HS-27A (cell line): ENCODE results near the gene ETNPPL.
"Not testable (repeated sequence)": the region's sequence is repeated elsewhere in the genome, so short reads cannot be mapped to it uniquely, and the experiment has no call there.

Experiments used
- DNase-seq: peaks from one replicate; pipeline ENCODE4 v3.0.0-alpha.2; 2012; ENCODE audit warnings: low read depth, missing footprints

Gene ETNPPL

DNA sequence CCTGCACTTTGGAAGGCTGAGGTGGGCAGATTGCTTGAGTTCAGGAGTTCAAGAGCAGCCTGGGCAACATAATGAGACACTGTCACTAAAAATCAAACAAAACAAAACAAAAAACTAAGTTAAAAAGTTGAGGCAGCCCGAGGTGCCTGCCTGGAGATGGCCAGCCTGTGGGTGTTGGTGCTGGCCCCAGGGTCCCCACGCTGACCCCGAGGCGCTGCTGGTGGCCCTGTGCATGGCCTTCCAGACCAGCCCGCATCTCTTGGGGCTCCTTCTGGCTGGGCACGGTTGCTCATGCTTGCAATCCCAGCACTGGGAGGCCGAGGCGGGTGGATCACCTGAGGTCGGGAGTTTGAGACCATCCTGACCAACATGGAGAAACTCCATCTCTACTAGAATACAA, 4.4 kb downstream of the ETNPPL start:
- DNase-seq = no peak

DNA sequence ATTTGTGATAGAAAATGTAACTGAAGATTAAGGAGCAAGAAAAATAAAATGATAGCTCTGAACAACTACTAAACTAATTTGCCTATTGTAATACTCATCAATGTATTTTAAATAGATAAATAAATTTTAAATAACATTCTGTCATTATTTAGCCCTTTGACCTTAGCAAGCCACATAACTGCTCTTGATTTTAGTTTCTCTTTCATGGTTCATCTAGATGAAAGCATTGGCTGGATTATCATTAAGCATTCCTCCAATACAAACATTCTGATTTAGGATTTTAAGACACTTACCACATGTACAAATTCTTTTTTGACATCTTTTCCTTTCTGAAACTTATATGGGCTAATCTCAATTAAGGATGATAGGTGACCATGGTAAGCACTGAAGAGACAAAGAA, 8.5 kb downstream of the ETNPPL start:
- DNase-seq = no peak

DNA sequence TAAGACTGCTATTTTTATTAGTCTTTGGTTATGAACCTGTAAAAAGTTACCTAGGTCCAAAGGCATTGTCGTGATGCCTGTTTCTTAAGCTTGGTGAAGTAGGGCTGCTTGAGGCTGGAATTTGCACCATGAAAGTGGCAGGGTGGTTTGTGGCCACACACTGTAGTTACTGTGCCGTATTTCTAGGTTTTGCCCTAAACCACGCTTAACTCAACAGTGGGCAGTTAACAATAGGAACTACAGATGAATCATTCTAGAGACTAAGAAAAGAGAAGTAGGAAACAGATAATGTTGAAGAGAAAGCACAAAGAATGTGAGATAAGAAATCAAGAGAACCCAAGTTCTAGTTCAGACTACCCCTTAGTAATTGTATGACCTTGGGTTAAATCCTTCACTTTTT, 11.5 kb downstream of the ETNPPL start:
- DNase-seq = no peak

DNA sequence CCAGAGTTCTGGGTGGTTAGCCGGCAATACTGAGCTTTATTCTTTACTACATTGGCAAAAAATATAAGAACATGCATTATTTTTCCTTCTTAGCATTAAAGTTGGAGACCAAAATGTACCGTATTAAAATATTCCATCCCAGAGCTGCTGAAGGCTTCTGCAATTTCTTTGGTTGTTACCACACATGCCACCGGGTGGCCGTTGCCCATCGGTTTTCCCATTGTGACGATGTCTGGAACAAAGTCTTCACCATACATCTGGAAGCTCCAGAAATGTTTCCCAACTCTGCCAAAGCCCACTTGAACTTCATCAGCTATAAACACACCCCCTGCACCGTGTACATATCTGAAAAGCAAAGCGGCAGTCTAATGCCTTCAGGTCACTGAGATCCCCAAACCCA, 13.7 kb downstream of the ETNPPL start:
- DNase-seq = no peak

DNA sequence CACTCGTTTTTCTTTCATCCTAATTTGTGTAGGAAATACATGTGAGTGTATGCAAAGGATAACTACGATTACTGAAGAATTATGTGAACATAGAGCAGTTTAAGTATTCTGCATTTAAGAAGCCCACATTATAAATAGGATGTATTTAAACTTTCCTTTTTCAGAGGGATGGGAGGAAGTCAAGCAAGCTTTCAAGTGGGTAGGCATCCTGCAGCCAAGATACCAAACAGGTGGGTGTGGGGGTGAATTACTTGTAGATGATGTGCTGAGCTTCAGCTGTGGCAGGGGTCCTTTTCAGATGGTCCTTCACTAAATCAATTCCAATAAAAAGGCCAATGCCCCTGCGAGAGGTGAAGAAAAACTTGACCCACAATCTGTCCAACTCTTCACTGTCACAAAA, 16.3 kb downstream of the ETNPPL start:
- no peak for DNase-seq

DNA sequence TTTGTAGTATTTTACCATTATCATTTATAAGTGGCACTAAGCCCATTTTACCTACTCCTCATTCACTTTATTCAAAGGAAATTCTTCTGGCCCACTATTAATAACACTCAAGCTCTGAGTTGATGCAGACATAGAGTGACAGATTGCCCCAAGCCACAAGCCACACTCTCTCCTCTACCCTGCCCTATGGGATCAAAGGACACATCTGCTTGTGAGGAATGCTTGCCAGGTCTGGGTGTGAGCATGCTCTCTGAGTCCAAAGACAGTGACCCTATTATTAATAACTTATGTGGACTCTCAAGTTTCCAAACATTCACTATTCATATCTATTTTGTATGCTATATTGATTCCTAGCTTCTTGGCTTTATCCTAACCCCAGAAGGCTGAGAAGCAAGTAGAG, 18.5 kb downstream of the ETNPPL start:
- no peak for DNase-seq

DNA sequence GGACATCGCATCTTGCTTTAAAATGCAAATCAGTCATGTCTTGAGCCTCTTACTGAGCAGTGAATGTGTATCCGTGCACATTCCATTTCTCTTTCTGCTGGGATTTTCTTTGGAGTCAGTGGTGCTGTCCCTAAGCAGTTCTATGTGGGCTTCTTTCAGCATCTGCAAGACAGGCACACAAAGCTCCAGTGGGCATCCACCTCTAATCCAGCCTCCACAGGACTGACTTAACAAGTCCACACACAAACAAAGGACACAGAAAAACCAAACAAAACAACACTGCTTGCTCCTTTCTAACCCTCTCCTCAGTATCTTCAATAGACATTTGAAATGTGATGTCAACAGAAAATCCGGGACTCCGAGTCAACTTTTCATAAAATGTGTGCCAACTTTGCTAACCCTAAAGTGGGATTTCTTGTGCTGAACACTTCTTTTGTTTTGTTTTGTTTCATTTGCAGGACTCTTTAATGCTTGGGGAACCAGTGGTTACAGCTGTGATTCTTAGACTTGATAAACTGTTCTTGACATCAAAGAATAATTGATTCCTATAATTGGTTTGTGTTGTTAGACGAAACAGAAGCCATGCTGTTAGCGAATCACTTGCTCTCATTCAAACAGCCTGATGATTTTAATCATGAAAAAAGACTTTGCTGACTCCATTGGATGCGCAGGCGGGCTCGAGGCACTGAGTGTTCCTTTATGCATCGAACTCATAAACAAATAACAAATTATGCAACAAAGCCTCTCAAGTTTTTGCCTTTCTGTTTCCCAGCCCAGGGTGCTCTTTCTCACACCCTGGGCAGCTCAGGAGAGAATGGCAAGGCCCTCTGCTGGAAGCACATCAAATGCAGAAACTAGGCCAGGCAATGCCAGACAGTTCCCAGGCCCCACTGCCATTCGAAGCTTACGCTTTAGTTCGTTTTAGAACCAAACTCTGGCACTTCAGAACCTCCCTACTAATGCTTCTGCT, 20.1 kb downstream of the ETNPPL start:
- DNase-seq = no peak

DNA sequence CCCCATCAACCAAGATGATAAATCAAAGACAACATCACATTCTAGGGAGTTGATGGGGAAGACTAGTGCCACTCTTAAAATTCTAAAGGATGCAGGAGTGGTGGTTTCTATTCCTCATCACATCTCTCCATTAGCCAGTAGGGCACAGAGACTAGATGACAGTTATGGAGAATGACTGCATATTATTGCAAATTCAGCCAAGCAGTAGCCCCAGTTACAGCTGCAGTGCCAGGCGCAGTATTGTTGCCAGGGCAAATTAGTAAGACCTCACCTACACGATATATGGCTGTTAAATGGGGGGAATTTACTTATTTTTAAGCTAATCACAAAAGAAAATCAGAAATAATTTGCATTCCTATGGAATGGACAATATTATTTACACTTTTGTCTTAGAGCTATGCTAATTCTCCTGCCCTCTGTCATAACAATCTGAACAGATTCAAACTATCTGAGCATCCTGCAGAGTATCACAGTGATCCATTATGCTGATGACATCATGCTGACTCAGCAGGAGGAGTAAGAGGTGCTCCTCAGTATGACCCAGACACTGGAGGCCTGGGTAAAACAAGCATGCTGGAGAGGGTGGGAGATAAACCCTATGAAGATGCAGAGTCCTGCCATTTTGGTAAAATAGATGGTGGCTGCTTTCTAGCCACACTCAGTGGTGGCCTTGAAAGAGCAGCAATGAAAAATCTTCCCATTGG, 24.7 kb downstream of the ETNPPL start:
- DNase-seq = no peak

DNA sequence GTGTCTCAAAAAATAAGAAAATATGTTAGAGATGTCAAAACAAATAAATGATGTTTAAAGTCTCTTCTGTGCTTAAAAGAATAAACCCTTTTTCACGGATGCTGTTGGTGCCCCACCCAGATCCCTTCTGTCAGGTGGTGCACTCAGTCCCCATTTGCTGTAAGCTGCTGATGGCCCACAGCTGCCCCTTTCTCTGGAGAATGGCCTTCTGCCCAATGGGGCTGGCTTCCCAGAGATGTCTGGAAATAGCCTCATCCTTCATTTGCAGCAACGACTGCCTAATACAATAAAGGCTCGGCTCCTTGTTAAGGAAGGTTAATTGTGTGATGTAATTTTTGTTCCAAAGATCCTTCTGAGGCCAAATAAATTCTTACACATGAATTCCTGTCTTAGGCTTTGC, 31.8 kb downstream of the ETNPPL start:
- DNase-seq = no peak

DNA sequence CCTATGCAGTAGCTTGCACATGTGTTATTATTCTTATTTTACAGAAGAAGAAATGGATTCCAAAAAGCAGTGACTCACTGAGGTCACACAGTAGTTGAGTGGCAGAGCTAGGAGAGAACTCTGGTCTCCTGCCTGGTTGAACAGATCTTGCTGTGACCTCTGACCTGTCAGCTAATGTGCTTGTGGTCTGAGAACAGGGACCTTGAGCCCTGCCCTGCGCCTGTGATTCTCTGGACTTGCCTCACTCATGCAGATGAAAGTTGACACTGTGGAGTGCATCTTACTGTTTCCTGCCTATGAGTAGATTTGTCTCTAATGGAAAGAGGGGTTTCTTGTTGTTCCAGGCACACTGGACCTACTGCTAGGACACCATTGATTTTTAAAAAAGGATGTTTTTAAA, 32.3 kb downstream of the ETNPPL start:
- no peak for DNase-seq

DNA sequence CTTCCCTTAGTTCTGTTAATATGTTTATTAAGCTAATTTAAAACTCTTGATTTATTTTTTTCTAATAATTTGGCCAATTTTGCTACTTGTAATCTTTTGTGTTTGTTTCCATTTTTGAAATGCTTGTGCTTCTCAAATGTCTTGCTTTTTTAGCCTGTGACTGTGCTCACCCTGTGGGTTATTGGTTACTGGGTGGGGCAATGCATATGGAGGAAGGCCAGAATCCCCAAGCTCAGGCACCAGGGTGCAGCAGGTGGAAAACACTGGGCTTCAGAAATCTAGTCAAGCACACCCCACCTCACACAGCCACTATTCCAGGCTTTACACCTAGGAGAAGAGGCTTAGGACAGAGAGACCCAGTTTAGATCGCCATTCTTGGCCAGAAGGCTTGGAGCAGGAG, 33.1 kb downstream of the ETNPPL start:
- no peak for DNase-seq

DNA sequence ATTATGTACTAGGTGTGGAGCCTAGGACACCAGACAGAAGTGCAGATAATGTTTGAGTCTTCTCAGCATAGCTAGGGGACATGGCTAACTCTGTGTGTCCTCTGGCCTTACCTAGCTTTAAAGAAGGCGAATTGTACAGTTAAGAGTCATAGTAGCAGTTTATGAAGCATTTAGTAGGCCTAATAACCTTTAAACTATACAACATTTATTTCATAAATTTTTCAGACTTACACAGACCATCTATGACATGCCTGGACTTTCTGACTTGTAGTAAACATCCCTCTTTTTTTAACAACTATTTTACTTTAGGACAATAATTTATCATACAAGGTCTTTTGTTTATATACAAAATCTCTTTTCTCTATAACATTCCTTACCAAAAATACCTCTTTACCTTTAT, 37.4 kb downstream of the ETNPPL start:
- peak; percentile 19 for DNase-seq

DNA sequence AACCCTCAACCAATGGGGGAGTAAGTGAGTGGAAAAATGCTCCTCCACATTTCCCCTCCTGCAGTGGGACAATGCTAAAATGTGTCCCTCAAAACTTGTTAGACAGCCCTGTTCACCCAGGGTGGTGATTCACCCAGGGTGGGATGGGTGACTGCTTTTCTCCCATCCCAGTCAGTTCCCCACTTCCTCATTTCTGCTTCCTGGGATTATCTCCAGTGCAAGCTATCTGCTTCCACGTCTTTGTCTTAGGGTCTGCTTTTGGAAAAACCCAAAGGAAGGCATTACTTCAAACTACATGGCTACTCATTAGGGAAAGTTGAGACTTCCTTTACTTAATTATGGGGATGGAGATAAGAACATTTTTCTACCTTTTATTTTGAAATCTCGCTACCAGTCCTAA, 45.5 kb downstream of the ETNPPL start:
- no peak for DNase-seq

DNA sequence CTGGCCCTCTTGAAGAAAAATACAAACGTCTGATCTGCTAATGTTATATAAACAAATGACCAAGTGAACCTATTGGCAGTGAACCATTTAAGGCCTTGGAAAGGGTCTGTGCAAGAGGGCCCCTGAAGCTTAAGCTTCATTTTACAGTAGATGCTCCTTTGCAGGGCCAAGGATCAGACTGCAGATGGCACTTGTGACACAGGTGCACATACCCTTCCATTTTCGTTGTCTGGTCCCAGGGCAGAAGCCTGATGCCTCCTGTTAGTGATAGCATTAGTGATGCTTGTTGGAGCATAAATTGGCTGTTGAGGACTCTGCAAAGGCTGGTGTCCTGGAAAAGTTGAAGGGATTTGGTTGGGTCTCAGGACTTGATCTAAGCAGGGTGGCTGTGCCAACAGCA, 46.5 kb downstream of the ETNPPL start:
- DNase-seq = no peak

DNA sequence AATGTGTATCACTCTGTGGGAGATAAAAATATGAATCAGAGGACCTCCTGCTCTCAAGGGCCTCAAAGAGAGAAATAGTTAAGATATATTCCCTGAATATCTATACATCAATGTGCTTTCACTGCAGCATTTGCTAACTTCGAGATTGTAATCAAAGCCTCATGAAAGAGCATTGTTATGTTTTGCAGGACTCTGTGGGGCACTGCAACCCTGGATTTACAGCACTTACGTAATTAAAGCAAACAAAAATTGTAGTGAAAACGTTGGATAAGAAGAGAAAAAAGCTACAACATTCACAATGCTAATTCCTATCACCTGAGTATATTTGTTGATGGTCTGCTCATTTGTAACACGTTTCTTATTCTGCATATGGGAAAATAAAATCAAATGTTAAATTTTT, 48.0 kb downstream of the ETNPPL start:
- DNase-seq = no peak

DNA sequence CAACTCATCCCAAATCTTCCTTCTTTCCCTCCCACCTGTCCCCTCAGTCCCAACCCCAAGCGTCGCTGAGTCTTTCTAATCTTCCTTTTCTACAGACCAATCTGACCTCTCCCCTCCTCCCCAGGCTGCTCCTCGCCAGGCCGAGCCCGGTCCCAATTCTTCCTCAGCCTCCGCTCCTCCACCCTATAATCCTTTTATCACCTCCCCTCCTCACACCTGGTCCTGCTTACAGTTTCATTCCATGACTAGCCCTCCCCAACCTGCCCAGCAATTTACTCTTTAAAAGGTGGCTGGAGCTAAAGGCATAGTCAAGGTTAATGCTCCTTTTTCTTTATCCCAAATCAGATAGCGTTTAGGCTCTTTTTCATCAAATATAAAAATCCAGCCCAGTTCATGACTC, 52.3 kb downstream of the ETNPPL start:
- DNase-seq = not testable (repeated sequence)

DNA sequence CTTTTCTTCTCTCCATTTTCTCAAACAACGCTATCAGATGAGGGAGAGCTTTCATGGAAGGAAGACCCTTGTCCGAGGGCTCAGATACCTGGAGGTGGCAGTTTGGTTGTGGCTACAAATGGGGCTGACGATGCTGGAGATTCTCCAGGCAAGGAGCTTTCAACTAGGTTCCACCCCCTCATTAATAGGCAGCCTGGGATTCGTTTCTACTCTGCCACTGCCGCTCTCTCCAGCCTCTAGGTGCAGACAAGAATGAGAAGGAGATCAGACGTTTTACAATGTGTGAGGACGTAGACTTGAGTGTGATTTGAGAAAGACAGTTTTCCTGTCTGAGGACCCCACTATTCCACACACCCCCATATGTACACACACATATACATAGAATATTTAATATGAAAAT, 53.1 kb downstream of the ETNPPL start:
- no peak for DNase-seq

DNA sequence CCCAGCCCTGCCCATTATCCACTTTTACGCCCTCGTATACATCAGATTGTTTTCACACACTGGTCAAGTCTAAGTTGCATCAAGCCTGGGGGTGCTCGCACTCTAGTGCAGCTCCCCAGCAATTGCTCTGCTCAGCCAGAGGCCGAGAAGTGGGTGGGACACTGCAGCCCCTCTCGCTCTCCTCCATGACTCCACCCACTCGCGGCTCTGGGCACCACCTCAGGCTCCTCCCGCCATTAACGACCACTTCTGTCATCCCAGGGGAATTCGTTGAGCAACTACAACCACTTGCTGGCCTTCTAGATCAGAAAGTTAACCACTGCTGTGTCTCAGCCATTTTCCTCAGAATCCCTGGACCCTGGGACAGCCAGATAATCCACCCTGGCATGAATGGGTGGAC, 53.6 kb downstream of the ETNPPL start:
- no peak for DNase-seq

DNA sequence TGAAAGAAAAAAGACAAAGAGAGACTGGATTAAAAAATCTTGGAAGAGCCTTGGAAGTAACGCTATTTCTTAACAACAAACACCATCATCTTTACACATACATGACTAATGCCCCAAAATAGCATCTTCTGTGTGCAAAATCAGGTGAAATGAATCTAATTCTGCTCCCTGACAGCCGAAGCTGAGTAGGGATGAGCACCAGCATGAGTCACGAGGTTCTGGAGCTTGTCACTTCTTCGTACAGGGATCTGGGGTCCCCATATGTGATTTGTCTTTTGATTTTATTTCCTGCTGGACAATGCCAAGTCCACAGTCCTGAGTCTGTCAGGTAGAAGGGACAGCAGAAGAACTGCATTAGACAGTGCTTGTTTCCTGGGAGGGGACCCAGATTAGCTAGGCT, 56.6 kb downstream of the ETNPPL start:
- DNase-seq = no peak

DNA sequence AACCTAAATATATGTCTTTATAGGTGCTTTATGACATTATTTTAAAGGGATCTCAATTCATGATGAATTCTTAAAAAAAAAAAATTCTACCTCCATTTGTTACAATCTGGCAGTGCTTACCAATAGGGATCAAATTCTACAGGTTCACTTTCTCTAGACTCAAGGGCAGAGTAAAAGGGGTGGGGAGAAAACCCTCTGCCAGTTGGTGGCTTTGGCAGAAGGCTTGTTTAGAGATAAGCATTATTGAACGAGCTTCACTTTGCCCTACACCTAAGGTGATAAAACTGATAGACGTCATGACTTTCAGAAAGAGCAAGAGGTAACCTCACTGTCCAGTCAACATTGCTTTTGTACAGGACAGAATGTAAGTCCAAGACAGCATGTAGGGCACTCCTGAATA, 58.9 kb downstream of the ETNPPL start:
- no peak for DNase-seq

DNA sequence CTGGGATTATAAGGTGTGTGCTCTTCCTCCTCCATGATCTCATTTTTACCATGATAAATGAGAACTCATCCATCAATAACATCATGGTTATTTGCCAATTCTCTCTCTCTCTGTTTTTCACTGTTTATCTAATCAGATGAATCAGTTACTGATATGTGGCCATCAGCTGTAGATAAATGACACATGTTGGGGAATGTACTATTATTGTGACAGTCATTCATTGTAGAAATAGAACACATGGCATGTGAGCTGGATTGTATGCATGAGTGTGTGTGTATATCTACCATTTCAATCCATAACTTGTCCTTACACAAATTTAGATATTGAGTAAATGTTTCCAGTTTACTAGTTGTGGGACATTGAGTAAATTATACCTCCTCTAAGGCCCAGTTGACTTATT, 59.5 kb downstream of the ETNPPL start:
- no peak for DNase-seq

DNA sequence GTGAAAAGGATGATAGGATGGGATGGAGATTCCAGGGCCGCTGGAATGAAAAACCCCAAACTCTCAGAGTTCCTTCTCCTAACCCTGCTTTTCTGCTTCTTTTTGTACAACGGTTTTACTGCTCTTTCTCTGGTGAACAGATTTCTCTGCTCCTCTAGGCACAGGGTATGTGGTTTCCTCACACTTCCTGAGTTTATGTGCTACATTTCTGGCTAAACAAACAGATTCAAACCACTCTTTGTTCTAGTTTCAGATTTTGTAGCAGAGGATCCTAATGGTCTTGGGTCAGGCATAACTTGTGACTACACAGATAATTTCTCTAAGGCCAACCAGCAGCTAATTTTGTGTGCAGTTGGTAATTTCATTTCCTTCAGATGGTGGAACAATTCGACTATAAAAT, 59.9 kb downstream of the ETNPPL start:
- no peak for DNase-seq

DNA sequence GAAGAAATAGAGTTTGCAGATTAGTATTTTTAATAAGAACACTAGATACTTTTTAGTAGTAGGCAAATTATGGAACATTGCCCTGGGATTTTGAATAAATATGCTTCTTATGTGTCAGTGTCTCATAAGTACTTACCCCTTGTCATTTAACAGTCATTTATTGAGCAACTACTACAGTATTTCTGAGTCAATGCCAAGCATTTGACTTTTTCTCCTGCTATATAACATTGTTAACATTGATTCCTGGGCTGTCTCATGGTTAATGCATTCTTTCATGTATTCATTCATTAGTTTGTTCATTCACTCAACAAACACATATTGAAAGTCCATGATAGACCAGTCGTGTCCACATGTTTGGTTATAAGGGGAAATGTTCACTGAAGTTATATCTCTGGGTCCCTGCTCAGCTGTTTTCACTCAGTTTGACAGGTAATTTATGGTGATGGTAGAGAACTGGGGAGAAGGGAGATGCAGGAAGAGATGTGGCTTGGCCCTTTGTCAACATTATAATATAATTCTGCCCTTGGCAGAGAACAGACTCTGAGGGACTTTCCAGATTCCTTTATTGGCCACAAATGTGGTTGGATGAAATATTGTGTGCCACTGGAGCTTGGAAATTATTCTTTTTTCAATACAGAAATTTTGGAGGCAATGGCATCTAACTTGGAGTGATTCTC, 62.6 kb downstream of the ETNPPL start:
- DNase-seq = no peak
